GM18508 (cell line): ENCODE measurements around the gene LY9.

Experiments used
- ATAC-seq: cut with Tn5 transposase; IDR thresholded peaks from one replicate; pipeline ENCODE4 v1.9.1; 2021; ENCODE audit warnings: moderate number of reproducible peaks; ENCODE audit not compliant: insufficient read depth, unreplicated experiment

Gene LY9, protein sequence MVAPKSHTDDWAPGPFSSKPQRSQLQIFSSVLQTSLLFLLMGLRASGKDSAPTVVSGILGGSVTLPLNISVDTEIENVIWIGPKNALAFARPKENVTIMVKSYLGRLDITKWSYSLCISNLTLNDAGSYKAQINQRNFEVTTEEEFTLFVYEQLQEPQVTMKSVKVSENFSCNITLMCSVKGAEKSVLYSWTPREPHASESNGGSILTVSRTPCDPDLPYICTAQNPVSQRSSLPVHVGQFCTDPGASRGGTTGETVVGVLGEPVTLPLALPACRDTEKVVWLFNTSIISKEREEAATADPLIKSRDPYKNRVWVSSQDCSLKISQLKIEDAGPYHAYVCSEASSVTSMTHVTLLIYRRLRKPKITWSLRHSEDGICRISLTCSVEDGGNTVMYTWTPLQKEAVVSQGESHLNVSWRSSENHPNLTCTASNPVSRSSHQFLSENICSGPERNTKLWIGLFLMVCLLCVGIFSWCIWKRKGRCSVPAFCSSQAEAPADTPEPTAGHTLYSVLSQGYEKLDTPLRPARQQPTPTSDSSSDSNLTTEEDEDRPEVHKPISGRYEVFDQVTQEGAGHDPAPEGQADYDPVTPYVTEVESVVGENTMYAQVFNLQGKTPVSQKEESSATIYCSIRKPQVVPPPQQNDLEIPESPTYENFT

DNA sequence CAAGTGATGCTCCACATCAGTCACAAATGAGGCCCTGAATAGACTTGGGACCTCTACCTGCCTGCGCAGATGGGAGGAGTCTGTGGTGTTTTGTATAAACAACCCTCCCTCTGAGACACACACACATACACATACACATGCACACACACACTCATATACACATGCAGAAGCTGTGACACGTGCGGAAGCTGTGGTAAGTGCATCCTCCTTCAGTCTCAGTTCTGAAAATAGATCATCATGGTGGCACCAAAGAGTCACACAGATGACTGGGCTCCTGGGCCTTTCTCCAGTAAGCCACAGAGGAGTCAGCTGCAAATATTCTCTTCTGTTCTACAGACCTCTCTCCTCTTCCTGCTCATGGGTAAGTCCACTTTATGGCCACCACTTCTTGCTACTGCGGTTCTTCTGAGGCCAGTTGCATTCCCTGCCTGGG, at the start of gene LY9:
TSS of gene LY9 (plus strand) at position 224 of the 433 bp plus-strand sequence. CDS start at position 238, 14 bp downstream.
- peak; percentile 52 for ATAC-seq

GRCh38 chr1:160746836-160747500, 49.0 kb upstream of the LY9 start:
- ATAC-seq = no peak

DNA sequence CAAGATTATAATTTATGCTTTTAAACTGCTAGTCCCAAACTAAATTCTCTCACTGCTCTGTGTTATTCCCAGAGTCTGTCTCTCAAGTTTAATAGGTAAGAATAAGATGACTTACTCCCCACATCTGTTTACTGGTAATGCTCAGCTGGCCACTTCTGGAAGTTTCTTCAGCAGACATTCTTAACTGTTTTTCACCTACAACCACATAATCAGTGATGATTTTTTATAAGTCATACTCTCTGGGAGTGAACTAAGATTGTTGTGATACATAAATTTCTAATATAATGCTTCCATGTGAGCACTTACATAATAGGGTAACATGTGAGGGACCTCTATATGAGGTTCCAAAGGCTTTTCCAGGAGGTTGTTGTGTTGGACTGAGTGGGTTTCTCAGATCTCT, 48.3 kb upstream of the LY9 start:
- no peak for ATAC-seq

GRCh38 chr1:160748181-160748877, 47.6 kb upstream of the LY9 start:
- ATAC-seq = no peak

GRCh38 chr1:160748878-160749269, 47.1 kb upstream of the LY9 start:
- ATAC-seq = no peak

- ATAC-seq = no peak
Observed at GRCh38 chr1:160750608-160751007, 45.4 kb upstream of the LY9 start.

DNA sequence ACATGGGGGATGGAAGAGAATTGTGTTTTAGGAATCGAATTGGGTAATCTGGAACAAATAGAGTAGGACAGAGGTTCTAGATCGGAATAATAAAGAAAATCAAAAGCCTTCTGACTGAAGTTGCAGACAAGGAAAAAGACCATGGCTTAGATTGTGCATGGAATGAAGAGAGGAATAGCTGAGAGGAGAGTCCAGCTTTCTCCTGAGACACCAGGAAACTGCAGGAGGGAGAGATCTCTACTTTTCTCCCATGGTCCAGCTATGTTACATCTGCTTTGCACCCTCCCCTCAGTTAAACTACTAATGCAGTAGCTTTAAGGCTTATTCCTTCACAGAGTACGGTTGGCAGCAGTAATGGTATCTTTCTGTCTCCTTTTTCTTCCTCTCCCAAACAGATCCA, 43.6 kb upstream of the LY9 start:
- no peak for ATAC-seq

DNA sequence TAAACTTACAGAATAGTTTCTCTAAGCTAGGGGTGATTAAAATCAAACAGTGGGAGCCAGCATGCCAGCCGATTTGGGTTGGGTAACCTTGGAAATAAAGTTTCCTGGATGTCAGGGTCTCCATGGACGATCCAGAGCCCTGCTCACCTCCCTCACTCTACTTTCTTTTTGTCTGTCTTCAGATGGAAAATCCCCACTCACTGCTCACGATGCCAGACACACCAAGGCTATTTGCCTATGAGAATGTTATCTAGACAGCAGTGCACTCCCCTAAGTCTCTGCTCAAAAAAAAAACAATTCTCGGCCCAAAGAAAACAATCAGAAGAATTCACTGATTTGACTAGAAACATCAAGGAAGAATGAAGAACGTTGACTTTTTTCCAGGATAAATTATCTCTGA, 43.0 kb upstream of the LY9 start:
- ATAC-seq = no peak

DNA sequence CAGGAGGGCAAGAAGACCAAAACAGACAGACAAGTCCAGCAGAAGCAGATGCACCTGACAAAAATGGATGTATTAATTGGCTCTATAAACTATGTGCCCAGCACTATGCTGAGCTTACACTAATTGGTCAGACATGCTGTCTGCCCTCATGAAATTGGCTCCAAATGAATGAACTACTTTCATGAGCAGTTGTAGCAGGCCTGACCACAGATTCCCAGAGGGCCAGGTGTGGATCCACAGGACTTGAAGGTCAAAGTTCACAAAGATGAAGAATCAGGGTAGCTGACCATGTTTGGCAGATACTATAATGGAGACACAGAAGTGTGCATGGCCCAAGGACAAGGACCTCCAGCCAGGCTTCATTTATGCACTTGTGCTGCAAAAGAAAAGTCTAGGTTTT, 42.4 kb upstream of the LY9 start:
- no peak for ATAC-seq

DNA sequence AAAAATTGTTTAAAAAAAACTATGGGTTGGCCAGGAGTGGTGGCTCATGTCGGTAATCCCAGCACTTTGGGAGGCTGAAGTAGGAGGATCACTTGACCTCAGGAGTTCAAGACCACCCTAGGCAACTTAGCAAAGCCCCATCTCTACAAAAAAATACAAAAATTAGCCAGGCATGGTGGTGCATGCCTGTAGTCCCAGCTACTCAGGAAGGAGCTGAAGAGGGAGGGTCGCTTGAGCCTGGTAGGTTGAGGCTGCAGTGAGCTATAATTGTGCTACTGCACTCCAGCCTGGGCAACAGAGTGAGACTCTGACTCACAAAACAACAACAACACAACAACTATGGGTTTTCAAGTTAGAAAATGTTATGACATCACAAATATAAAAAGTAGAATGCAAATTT, 40.5 kb upstream of the LY9 start:
- no peak for ATAC-seq

DNA sequence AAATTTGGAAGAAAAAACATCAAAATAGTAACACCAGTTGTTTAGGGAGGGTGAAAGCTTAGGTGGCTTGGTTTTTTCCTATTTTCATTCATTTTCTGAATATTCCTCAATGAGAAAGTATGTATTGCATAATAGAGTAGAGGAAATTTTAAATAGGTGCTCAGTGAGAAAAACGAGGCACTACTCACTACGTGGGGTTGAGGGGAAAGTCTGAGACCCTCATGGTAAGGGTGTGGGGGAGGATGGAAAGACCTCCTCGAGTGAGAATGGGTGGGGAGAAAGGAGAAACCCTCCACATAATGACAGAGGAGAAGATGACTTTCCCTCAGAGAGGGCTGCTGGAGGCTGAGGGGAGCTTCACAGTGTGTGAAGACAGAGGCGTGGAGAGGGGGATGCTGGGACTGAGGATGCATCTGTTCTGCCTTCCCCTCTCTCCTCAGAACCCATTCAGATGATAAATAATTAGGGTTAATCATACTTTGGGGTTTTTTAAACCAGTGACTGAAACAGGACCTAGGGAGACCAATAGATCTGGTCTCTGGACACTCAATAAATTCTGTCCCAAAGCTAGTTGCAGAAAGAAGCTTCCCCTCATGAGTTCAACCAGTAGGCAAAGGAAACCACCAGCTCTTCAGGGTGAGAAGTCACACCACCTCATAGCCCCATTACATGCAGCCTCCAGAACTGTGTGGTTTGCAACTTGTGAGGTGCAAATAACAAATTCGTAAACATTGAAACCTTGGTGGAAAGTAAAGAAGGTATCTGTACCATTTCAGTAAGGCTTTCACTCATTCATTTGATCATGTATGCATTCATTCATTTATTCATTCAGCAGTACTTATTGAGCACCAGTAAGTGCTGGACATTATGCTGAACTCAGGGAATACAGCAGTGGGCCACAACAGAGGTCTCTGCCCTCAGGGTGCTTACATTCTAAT, 39.8 kb upstream of the LY9 start:
- no peak for ATAC-seq

- no peak for ATAC-seq
Observed at GRCh38 chr1:160756849-160757201, 39.1 kb upstream of the LY9 start.

DNA sequence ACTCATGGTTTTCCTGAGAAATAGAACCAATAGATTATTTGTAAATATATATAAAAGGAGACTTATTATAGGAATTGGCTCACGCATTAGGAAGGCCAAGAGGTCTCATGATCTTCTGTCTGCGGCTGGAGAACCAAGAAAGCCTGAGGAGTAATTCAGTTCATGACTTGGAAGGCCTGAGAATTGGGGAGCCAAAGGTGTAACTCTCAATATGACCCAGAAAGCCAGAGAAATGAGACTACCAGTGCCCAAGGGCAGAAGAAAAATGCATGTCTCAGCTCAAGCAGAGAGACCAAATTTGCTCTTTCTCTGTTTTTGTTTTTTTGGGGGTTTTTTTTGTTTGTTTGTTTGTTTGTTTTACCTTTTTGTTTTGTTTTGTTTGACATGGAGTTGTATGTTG, 37.5 kb upstream of the LY9 start:
- ATAC-seq = no peak

DNA sequence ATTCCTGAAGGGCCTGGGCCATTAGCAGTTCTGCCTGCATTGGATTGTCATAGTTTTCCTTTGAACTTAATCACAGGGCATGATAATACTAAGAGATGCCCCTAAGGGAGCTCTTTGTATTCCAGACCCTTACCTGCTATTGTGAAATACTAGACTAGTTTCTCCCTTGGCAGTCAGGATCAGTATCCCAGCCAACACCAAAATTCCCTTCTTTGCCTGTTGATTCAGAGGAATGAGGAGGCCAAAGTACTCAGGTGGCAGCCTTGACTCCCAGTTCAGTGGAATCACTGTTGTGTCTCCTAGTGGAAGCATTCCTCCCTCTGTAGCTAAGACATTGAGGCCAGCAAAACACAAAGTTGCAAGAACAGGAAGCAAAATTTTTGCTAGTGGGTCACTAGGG, 36.2 kb upstream of the LY9 start:
- no peak for ATAC-seq

DNA sequence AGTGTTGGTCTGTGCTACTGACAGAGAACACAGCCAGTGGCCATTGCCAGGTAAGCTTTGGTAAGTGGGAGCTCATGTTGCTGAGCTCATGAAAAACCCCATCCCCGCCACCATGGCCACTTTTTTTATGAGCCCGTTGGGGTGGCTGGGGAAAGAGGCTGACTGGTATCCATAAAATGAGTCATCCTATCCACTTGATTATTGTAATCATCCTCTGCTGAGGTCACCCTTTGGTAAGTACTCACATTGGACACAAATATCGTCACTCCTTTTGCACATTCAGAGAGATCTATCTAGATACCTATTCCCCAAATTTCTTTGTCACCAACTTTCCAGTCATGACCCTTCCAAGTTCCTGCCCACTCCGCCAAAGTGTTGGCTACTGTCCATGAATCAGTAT, 34.9 kb upstream of the LY9 start:
- no peak for ATAC-seq

GRCh38 chr1:160761886-160762285, 34.1 kb upstream of the LY9 start:
- no peak for ATAC-seq

DNA sequence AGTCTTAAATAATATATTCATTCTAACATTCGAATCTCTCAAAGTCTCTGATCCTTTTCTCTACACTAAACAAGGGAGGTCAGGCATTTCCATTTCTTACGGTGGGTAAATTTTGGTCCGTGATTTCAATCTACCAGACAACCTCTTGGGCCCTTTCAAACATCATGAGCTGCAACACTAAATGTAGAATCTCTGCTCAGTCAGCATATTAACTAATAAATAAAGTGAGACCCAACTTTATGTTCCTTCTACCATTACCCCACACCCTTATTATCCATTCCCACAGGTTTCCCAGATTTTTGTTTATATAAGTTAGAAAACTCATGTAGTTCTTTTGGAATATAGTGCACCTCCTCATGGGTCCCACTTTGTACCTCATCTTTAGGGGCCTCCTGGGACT, 32.0 kb upstream of the LY9 start:
- ATAC-seq = no peak

GRCh38 chr1:160767395-160768294, 28.3 kb upstream of the LY9 start:
- ATAC-seq = no peak

GRCh38 chr1:160768295-160768657, 27.7 kb upstream of the LY9 start:
- no peak for ATAC-seq
